SIG-M5 treated with dmso at 0.1 percent for 504 hours (cell line): ENCODE data around the gene IGFBP1.
A peak's percentile ranks its signal among the peaks of the same experiment; 100 is the strongest.

Source experiments
- DNase-seq: peaks from one replicate; lab custom pipeline; 2025; ENCODE audit not compliant: unreplicated experiment; lab: John Stamatoyannopoulos, UW

Gene IGFBP1

GRCh38 chr7:45898222-45898621, 9.9 kb downstream of the IGFBP1 start:
- DNase-seq, result no peak

- DNase-seq, result no peak
Measured at GRCh38 chr7:45901566-45901965, 13.3 kb downstream of the IGFBP1 start.

GRCh38 chr7:45902820-45903219, 14.5 kb downstream of the IGFBP1 start:
- DNase-seq, result no peak

- DNase-seq, result no peak
Measured at GRCh38 chr7:45909561-45909960, 21.3 kb downstream of the IGFBP1 start.

- no peak for DNase-seq
Measured at GRCh38 chr7:45910855-45911254, 22.6 kb downstream of the IGFBP1 start.

GRCh38 chr7:45911311-45911710, 23.0 kb downstream of the IGFBP1 start:
- no peak for DNase-seq

GRCh38 chr7:45912972-45913371, 24.7 kb downstream of the IGFBP1 start:
- no peak for DNase-seq

- DNase-seq, result no peak
Measured at GRCh38 chr7:45914911-45915310, 26.6 kb downstream of the IGFBP1 start.

GRCh38 chr7:45915606-45916005, 27.3 kb downstream of the IGFBP1 start:
- DNase-seq, result no peak

GRCh38 chr7:45917064-45917463, 28.8 kb downstream of the IGFBP1 start:
- no peak for DNase-seq

- DNase-seq, result peak; percentile 53
Measured at GRCh38 chr7:45917658-45918057, 29.4 kb downstream of the IGFBP1 start.

GRCh38 chr7:45918556-45918955, 30.3 kb downstream of the IGFBP1 start:
- no peak for DNase-seq

GRCh38 chr7:45919231-45919784, 31.0 kb downstream of the IGFBP1 start:
- no peak for DNase-seq

- DNase-seq, result no peak
Measured at GRCh38 chr7:45919993-45920459, 31.7 kb downstream of the IGFBP1 start.

- no peak for DNase-seq
Measured at GRCh38 chr7:45920502-45921380, 32.5 kb downstream of the IGFBP1 start, which contains the start of gene IGFBP3. Gene IGFBP3 (minus strand): TSS chr7:45921272. CDS start chr7:45921140, 132 bp downstream.

- no peak for DNase-seq
Measured at GRCh38 chr7:45921381-45921698, 33.1 kb downstream of the IGFBP1 start.

- DNase-seq, result no peak
Measured at GRCh38 chr7:45921699-45922519, 33.6 kb downstream of the IGFBP1 start.

GRCh38 chr7:45922810-45923209, 34.5 kb downstream of the IGFBP1 start:
- no peak for DNase-seq

GRCh38 chr7:45923290-45923689, 35.0 kb downstream of the IGFBP1 start:
- peak; percentile 73 for DNase-seq

- no peak for DNase-seq
Measured at GRCh38 chr7:45923818-45924217, 35.5 kb downstream of the IGFBP1 start.

GRCh38 chr7:45924283-45924682, 36.0 kb downstream of the IGFBP1 start:
- peak; percentile 55 for DNase-seq

- DNase-seq, result no peak
Measured at GRCh38 chr7:45927721-45928120, 39.4 kb downstream of the IGFBP1 start.
